ENCODE measurements around the gene UPP2. TPM values are rescaled to one million over a fixed set of nuclear protein-coding genes. Genes with fewer than 3 reads are reported as not detected.

UPP2 gene
- polyA plus RNA-seq, 1 donor from 2014 or later, result 0.12 TPM

DNA sequence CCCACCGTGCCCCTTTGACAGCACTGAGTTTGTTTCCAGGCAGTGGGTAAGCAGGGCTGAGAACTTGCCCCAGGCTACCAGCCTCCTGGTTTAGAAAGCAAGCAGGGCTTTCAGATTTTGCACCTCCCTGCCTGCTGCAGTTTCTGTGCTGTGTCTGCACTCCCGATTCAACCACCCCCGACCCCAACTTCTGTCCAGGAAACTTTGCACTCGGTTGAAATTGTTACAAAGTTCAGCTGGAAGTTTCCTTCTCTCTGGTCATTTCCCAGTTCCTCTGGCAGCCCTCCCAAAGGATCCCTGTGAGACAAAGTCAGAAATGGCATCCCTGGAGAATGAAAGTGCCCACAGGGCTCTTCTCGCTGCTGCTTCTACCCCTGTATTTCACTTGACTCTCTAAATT, 12.4 kb upstream of the UPP2 start:
- H3K4me3 ChIP-seq (ENCODE audit: low read length), result no peak overlapping the region
- no peaks in the 10 kb centered on the region for H4K20me1 ChIP-seq (ENCODE audit: insufficient read depth)
- no peak overlapping the region for H3K9ac ChIP-seq (ENCODE audit: low read length)
- TF ChIP-seq SMC3 (conservative IDR thresholded peaks at IDR 0.05; ENCODE audit: poor library complexity), result no peak
- no peak for TF ChIP-seq POLR2AphosphoS5 (IDR thresholded peaks at IDR 0.05)
- TF ChIP-seq RAD21 (conservative IDR thresholded peaks at IDR 0.05), result no peak
- no peak for TF ChIP-seq MXI1 (conservative IDR thresholded peaks at IDR 0.05; ENCODE audit: poor library complexity, severe bottlenecking)
- no peak for TF ChIP-seq EP300 (conservative IDR thresholded peaks at IDR 0.05; ENCODE audit: poor library complexity, severe bottlenecking)
- TF ChIP-seq TAF1 (IDR thresholded peaks at IDR 0.05; ENCODE audit: low read depth), result no peak
- TF ChIP-seq, protein P1, sequence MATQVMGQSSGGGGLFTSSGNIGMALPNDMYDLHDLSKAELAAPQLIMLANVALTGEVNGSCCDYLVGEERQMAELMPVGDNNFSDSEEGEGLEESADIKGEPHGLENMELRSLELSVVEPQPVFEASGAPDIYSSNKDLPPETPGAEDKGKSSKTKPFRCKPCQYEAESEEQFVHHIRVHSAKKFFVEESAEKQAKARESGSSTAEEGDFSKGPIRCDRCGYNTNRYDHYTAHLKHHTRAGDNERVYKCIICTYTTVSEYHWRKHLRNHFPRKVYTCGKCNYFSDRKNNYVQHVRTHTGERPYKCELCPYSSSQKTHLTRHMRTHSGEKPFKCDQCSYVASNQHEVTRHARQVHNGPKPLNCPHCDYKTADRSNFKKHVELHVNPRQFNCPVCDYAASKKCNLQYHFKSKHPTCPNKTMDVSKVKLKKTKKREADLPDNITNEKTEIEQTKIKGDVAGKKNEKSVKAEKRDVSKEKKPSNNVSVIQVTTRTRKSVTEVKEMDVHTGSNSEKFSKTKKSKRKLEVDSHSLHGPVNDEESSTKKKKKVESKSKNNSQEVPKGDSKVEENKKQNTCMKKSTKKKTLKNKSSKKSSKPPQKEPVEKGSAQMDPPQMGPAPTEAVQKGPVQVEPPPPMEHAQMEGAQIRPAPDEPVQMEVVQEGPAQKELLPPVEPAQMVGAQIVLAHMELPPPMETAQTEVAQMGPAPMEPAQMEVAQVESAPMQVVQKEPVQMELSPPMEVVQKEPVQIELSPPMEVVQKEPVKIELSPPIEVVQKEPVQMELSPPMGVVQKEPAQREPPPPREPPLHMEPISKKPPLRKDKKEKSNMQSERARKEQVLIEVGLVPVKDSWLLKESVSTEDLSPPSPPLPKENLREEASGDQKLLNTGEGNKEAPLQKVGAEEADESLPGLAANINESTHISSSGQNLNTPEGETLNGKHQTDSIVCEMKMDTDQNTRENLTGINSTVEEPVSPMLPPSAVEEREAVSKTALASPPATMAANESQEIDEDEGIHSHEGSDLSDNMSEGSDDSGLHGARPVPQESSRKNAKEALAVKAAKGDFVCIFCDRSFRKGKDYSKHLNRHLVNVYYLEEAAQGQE (IDR thresholded peaks at IDR 0.05; ENCODE audit: borderline replicate concordance), result no peak
- no peak for TF ChIP-seq EZH2 (IDR thresholded peaks at IDR 0.05; ENCODE audit: borderline replicate concordance, insufficient read depth, low read length, poor library complexity, severe bottlenecking)
- TF ChIP-seq, protein P2, sequence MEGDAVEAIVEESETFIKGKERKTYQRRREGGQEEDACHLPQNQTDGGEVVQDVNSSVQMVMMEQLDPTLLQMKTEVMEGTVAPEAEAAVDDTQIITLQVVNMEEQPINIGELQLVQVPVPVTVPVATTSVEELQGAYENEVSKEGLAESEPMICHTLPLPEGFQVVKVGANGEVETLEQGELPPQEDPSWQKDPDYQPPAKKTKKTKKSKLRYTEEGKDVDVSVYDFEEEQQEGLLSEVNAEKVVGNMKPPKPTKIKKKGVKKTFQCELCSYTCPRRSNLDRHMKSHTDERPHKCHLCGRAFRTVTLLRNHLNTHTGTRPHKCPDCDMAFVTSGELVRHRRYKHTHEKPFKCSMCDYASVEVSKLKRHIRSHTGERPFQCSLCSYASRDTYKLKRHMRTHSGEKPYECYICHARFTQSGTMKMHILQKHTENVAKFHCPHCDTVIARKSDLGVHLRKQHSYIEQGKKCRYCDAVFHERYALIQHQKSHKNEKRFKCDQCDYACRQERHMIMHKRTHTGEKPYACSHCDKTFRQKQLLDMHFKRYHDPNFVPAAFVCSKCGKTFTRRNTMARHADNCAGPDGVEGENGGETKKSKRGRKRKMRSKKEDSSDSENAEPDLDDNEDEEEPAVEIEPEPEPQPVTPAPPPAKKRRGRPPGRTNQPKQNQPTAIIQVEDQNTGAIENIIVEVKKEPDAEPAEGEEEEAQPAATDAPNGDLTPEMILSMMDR (IDR thresholded peaks at IDR 0.05; ENCODE audit: poor library complexity, severe bottlenecking), result no peak
- no peaks in the 10 kb centered on the region for H3K79me2 ChIP-seq (replicated peaks; ENCODE audit: insufficient read depth, low read length)
- no peaks in the 10 kb centered on the region for H3F3A ChIP-seq (ENCODE audit: insufficient read depth, low read length, poor library complexity, severe bottlenecking)
- H3K27ac ChIP-seq (ENCODE audit: low read length), result no peak overlapping the region
- H3K9me2 ChIP-seq (ENCODE audit: insufficient read depth, low read length), result no peaks in the 10 kb centered on the region
- H3K36me3 ChIP-seq (ENCODE audit: insufficient read depth, low read length), result no peaks in the 10 kb centered on the region
- H3K9me3 ChIP-seq (ENCODE audit: low read length), result no peaks in the 10 kb centered on the region
- no peaks in the 10 kb centered on the region for H3K27me3 ChIP-seq (ENCODE audit: insufficient read depth, low read depth, low read length)
- no peak overlapping the region for H3K4me2 ChIP-seq (ENCODE audit: low read length)
- H2AFZ ChIP-seq (ENCODE audit: low read depth, low read length), result no peak overlapping the region

DNA sequence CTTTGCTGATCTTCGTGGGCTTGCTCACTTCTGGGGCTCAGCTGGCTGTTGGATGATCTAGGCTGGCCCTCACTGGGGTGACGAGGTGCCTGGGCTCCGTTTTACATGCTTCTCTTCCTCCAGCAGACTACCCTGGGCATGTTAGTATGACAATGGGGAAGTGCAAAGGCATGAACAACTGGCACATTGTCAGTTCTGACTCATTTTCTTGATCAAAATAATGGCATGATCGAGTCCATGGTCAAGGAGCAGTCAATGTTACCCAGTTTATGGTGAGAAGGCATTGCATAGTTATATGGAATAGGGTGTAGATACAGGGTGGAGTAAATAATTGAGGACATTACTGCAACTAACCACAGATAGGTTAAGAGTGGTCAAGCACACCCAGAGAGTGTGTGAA, 10.0 kb upstream of the UPP2 start:
- Histone ChIP-seq H3K79me2 (replicated peaks; ENCODE audit: insufficient read depth, low read length) (no peaks in the 10 kb centered on the region), H3K9ac (ENCODE audit: low read length) (no peak overlapping the region), H2AFZ (ENCODE audit: low read depth, low read length) (no peak overlapping the region), H3K36me3 (ENCODE audit: insufficient read depth, low read length) (no peaks in the 10 kb centered on the region), H3K9me3 (ENCODE audit: low read length) (no peaks in the 10 kb centered on the region), H3K4me3 (ENCODE audit: low read length) (no peak overlapping the region), H4K20me1 (ENCODE audit: insufficient read depth) (no peaks in the 10 kb centered on the region), H3K27ac (ENCODE audit: low read length) (no peak overlapping the region), H3K4me2 (ENCODE audit: low read length) (no peak overlapping the region), H3K27me3 (ENCODE audit: insufficient read depth, low read depth, low read length) (no peaks in the 10 kb centered on the region), H3K9me2 (ENCODE audit: insufficient read depth, low read length) (no peaks in the 10 kb centered on the region), H3F3A (ENCODE audit: insufficient read depth, low read length, poor library complexity, severe bottlenecking) (no peaks in the 10 kb centered on the region)
- TF ChIP-seq RAD21 (conservative IDR thresholded peaks at IDR 0.05) (no peak), SMC3 (conservative IDR thresholded peaks at IDR 0.05; ENCODE audit: poor library complexity) (no peak), EZH2 (IDR thresholded peaks at IDR 0.05; ENCODE audit: borderline replicate concordance, insufficient read depth, low read length, poor library complexity, severe bottlenecking) (no peak), MXI1 (conservative IDR thresholded peaks at IDR 0.05; ENCODE audit: poor library complexity, severe bottlenecking) (no peak), POLR2AphosphoS5 (IDR thresholded peaks at IDR 0.05) (no peak), EP300 (conservative IDR thresholded peaks at IDR 0.05; ENCODE audit: poor library complexity, severe bottlenecking) (no peak), TAF1 (IDR thresholded peaks at IDR 0.05; ENCODE audit: low read depth) (no peak)
- TF ChIP-seq, protein P1 (IDR thresholded peaks at IDR 0.05; ENCODE audit: borderline replicate concordance), result no peak
- TF ChIP-seq, protein P2 (IDR thresholded peaks at IDR 0.05; ENCODE audit: poor library complexity, severe bottlenecking), result no peak
